ENCODE results near the gene SPECC1. TPM values are rescaled to one million over a fixed set of nuclear protein-coding genes. Genes with fewer than 3 reads are reported as not detected.

The SPECC1 gene
- total RNA-seq, 1 donor from 2014 or later: 83.0 TPM

DNA sequence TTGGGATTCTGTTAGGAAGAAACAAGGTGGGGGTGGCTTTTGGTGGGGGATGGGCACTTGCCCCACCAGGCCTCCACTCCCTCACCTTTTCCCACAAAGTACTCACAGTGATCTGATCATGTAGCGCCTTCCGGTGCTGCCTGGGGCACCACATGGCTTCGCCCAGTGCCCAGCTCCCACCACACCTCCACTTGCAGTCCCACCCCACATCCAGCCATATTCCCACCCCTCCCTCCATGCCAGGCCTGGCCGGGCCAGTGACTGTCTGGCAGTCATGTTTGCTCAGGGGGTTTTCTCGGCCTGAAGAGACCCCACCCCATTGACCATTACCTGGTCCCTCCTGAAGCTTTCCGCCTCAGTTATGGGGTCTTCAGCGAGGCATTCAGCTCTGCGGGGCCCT lies 201.5 kb downstream of the SPECC1 start:
- Histone ChIP-seq H3K27ac (ENCODE audit: low read depth, low read length) (no peak overlapping the region), H3K27me3 (ENCODE audit: insufficient read depth, low read length) (no peaks in the 10 kb centered on the region), H3K9ac (ENCODE audit: low read length) (no peak overlapping the region), H3K4me1 (ENCODE audit: insufficient read depth, low read length) (peaks cover 17% of the 10 kb centered on the region), H3K36me3 (ENCODE audit: insufficient read depth, low read length) (no peaks in the 10 kb centered on the region), H4K20me1 (ENCODE audit: insufficient read depth, low read length) (peaks cover 7% of the 10 kb centered on the region), H3K4me3 (ENCODE audit: insufficient read depth, low read depth, low read length) (no peak overlapping the region), H3K4me2 (ENCODE audit: low read length) (no peak overlapping the region), H2AFZ (ENCODE audit: low read depth, low read length) (no peak overlapping the region), H3K79me2 (ENCODE audit: insufficient read depth, low read length) (peaks cover 30% of the 10 kb centered on the region), H3K9me3 (ENCODE audit: insufficient read depth, low read depth, low read length) (no peaks in the 10 kb centered on the region)
- Mint-ChIP-seq H3K36me3 (ENCODE audit: low read depth, unreplicated experiment) (peaks cover 23% of the 10 kb centered on the region), H3K27ac (ENCODE audit: unreplicated experiment) (no peak overlapping the region), H3K9me3 (ENCODE audit: unreplicated experiment) (no peaks in the 10 kb centered on the region), H3K4me1 (ENCODE audit: low read depth, unreplicated experiment) (peaks cover 32% of the 10 kb centered on the region), H3K4me3 (ENCODE audit: unreplicated experiment) (no peak overlapping the region), H3K27me3 (ENCODE audit: low read depth, unreplicated experiment) (no peaks in the 10 kb centered on the region)
- TF ChIP-seq EZH2 (IDR thresholded peaks at IDR 0.05; ENCODE audit: insufficient read depth, low read length): no peak
- TF ChIP-seq, protein P1, sequence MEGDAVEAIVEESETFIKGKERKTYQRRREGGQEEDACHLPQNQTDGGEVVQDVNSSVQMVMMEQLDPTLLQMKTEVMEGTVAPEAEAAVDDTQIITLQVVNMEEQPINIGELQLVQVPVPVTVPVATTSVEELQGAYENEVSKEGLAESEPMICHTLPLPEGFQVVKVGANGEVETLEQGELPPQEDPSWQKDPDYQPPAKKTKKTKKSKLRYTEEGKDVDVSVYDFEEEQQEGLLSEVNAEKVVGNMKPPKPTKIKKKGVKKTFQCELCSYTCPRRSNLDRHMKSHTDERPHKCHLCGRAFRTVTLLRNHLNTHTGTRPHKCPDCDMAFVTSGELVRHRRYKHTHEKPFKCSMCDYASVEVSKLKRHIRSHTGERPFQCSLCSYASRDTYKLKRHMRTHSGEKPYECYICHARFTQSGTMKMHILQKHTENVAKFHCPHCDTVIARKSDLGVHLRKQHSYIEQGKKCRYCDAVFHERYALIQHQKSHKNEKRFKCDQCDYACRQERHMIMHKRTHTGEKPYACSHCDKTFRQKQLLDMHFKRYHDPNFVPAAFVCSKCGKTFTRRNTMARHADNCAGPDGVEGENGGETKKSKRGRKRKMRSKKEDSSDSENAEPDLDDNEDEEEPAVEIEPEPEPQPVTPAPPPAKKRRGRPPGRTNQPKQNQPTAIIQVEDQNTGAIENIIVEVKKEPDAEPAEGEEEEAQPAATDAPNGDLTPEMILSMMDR (IDR thresholded peaks at IDR 0.05; ENCODE audit: insufficient read depth, low read depth, low read length): no peak
- FAIRE-seq: no peak
- DNase-seq (ENCODE audit: low read depth): no peak

DNA sequence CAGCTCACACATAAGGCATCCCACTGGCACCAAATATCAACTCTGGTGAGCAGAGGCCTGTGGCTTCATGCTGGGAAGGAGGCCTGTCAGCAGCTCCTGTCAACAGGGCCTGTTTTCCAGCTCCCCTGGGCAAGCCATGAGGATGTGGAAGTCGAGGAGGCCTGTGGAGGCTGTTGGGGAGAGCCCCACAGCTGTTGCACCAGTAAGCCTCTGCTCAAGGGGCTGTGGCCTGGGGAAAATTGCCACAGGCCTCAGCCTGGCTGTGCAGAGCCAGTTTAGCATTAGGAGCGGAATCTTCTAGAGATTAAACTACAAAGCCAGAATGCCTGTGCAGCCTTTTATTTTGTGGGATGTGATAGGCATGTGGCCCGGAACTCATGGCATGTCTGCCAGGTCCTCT lies 202.1 kb downstream of the SPECC1 start:
- Histone ChIP-seq H3K9me3 (ENCODE audit: insufficient read depth, low read depth, low read length) (no peaks in the 10 kb centered on the region), H3K4me1 (ENCODE audit: insufficient read depth, low read length) (peaks cover 11% of the 10 kb centered on the region), H4K20me1 (ENCODE audit: insufficient read depth, low read length) (peaks cover 7% of the 10 kb centered on the region), H2AFZ (ENCODE audit: low read depth, low read length) (no peak overlapping the region), H3K4me3 (ENCODE audit: insufficient read depth, low read depth, low read length) (no peak overlapping the region), H3K27ac (ENCODE audit: low read depth, low read length) (no peak overlapping the region), H3K9ac (ENCODE audit: low read length) (no peak overlapping the region), H3K79me2 (ENCODE audit: insufficient read depth, low read length) (peaks cover 30% of the 10 kb centered on the region), H3K36me3 (ENCODE audit: insufficient read depth, low read length) (no peaks in the 10 kb centered on the region), H3K27me3 (ENCODE audit: insufficient read depth, low read length) (no peaks in the 10 kb centered on the region), H3K4me2 (ENCODE audit: low read length) (no peak overlapping the region)
- TF ChIP-seq, protein P1 (IDR thresholded peaks at IDR 0.05; ENCODE audit: insufficient read depth, low read depth, low read length): no peak
- no peak for TF ChIP-seq EZH2 (IDR thresholded peaks at IDR 0.05; ENCODE audit: insufficient read depth, low read length)
- no peak overlapping the region for H3K4me3 Mint-ChIP-seq (ENCODE audit: unreplicated experiment)
- H3K27ac Mint-ChIP-seq (ENCODE audit: unreplicated experiment): no peak overlapping the region
- H3K27me3 Mint-ChIP-seq (ENCODE audit: low read depth, unreplicated experiment): no peaks in the 10 kb centered on the region
- no peak for DNase-seq (ENCODE audit: low read depth)
- peaks cover 27% of the 10 kb centered on the region for H3K4me1 Mint-ChIP-seq (ENCODE audit: low read depth, unreplicated experiment)
- peaks cover 22% of the 10 kb centered on the region for H3K36me3 Mint-ChIP-seq (ENCODE audit: low read depth, unreplicated experiment)
- FAIRE-seq: no peak
- no peaks in the 10 kb centered on the region for H3K9me3 Mint-ChIP-seq (ENCODE audit: unreplicated experiment)

DNA sequence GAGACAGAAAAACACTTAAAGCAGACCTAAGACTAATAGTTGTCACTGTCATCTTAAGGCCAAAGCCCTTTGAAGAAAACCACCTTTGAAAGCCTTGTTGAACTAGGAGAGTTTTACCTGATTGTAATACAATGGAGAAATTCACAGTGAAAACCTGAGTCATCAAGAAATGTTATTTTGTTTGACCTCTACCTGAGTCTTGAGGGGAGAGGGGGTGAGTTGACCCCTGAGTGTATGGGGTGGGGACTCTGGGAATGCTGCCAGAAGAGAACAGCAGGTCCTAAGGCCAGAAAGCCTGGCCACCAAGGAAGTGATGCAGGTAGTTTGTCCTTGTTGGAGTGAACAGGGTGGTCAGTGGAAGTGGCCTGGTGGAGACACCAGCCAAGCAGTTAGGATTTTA lies 204.3 kb downstream of the SPECC1 start:
- Mint-ChIP-seq H3K4me3 (ENCODE audit: unreplicated experiment) (no peak overlapping the region), H3K9me3 (ENCODE audit: unreplicated experiment) (no peaks in the 10 kb centered on the region), H3K36me3 (ENCODE audit: low read depth, unreplicated experiment) (peaks cover 22% of the 10 kb centered on the region), H3K4me1 (ENCODE audit: low read depth, unreplicated experiment) (peaks cover 8% of the 10 kb centered on the region), H3K27me3 (ENCODE audit: low read depth, unreplicated experiment) (no peaks in the 10 kb centered on the region), H3K27ac (ENCODE audit: unreplicated experiment) (no peak overlapping the region)
- Histone ChIP-seq H2AFZ (ENCODE audit: low read depth, low read length) (no peak overlapping the region), H3K27me3 (ENCODE audit: insufficient read depth, low read length) (no peaks in the 10 kb centered on the region), H3K9me3 (ENCODE audit: insufficient read depth, low read depth, low read length) (no peaks in the 10 kb centered on the region), H3K36me3 (ENCODE audit: insufficient read depth, low read length) (no peaks in the 10 kb centered on the region), H3K27ac (ENCODE audit: low read depth, low read length) (no peak overlapping the region), H3K79me2 (ENCODE audit: insufficient read depth, low read length) (peaks cover 34% of the 10 kb centered on the region), H3K4me1 (ENCODE audit: insufficient read depth, low read length) (no peaks in the 10 kb centered on the region), H3K9ac (ENCODE audit: low read length) (no peak overlapping the region), H4K20me1 (ENCODE audit: insufficient read depth, low read length) (peaks cover 13% of the 10 kb centered on the region), H3K4me3 (ENCODE audit: insufficient read depth, low read depth, low read length) (no peak overlapping the region), H3K4me2 (ENCODE audit: low read length) (no peak overlapping the region)
- no peak for FAIRE-seq
- DNase-seq (ENCODE audit: low read depth): no peak
- TF ChIP-seq, protein P1 (IDR thresholded peaks at IDR 0.05; ENCODE audit: insufficient read depth, low read depth, low read length): no peak
- TF ChIP-seq EZH2 (IDR thresholded peaks at IDR 0.05; ENCODE audit: insufficient read depth, low read length): no peak

Data from astrocyte (in vitro differentiated cells and primary cell).